Stomach (tissue), 9 donors: Measurements from ENCODE around the gene DEF6. TPM values are rescaled to one million over a fixed set of nuclear protein-coding genes. Genes with fewer than 3 reads are reported as not detected.
A peak's percentile ranks its signal among the peaks of the same experiment; 100 is the strongest.

Source experiments
- DNase-seq, 2 donors: peaks; one replicate each; pipeline versions ENCODE4 v3.0.0 to v3.0.0-alpha.2; 2013 to 2019
- H3K27ac ChIP-seq, 5 donors: fragments of 200-600 bp in 4 of 5; sonication (generic) in 4 of 5; one replicate each; pipeline ENCODE4 v1.5.1; 2013 to 2019; ENCODE audit warnings: mild to moderate bottlenecking in 1 of 5, moderate library complexity in 1 of 5
- H3K27me3 ChIP-seq, 3 donors: fragments of 200-600 bp; sonication (generic); one replicate each; pipeline ENCODE4 v1.5.1; 2017 to 2019; ENCODE audit warnings: mixed run types in 1 of 3
- H3K36me3 ChIP-seq, 4 donors: fragments of 200-600 bp; sonication (generic); 1 replicate in 3 of 4; 2 replicates in 1 of 4; pipeline ENCODE4 v1.5.1; 2016 to 2019
- H3K4me1 ChIP-seq, 4 donors: fragments of 200-600 bp; sonication (generic); one replicate each; pipeline ENCODE4 v1.5.1; 2016 to 2019
- H3K4me3 ChIP-seq, 4 donors: fragments of 200-600 bp; sonication (generic) in 3 of 4; one replicate each; pipeline ENCODE4 v1.5.1; 2016 to 2019; ENCODE audit warnings: mild to moderate bottlenecking in 1 of 4
- H3K9me3 ChIP-seq, 4 donors: fragments of 200-600 bp; sonication (generic); one replicate each; pipeline ENCODE4 v1.5.1; 2016 to 2019
- EP300 ChIP-seq: sonication (generic); formaldehyde crosslinking; IDR thresholded peaks from one replicate; pipeline ENCODE4 v1.6.1; 2017; ENCODE audit warnings: antibody characterized with exemption
- POLR2A ChIP-seq, 4 donors: fragments of 450-650 bp; IDR thresholded peaks; one replicate each; pipeline ENCODE4 v1.6.1; 2016; ENCODE audit warnings: antibody characterized with exemption in 4 of 4, control low read depth in 2 of 4, mild to moderate bottlenecking in 1 of 4, moderate library complexity in 1 of 4
- POLR2AphosphoS5 ChIP-seq, 3 donors: sonication (generic); formaldehyde crosslinking; IDR thresholded peaks; one replicate each; pipeline ENCODE4 v1.6.1; 2016; ENCODE audit warnings: antibody characterized with exemption in 3 of 3
- WGBS, 5 donors: extraction: QIAGEN DNeasy Blood & Tissue Kit in 3 of 5; methylation state at CpG; one replicate each; pipeline versions ENCODE4 v1.1.5 to v1.1.7; 2013 to 2018; 5-methylcytosine and 5-hydroxymethylcytosine counted together
- intact Hi-C: fragments of 100-400 bp; cut with DNase I; formaldehyde crosslinking; loops from one replicate; pipeline ENCODE4 v1.15.1; 2023; ENCODE audit warnings: low total_unique reads
- polyA plus RNA-seq, 3 donors: library from polyadenylated mRNA; stranded (reverse); fragments of 200-250 nt; gene quantifications; one replicate each; pipeline ENCODE4 v1.2.3, GENCODE V29; 2013
- total RNA-seq, 5 donors: library from RNA; depleted of rRNA; stranded (reverse); fragments of >200 nt; gene quantifications; one replicate each; pipeline versions ENCODE4 v1.1.0 to v1.2.3, GENCODE V29; 2014 to 2016
- TF ChIP-seq, protein P1 (sequence below), 7 experiments: fragments of 450-650 bp in 4 of 7; fragments of 200-600 bp in 3 of 7; sonication (generic) in 3 of 7; IDR thresholded peaks; one replicate each; pipeline ENCODE4 v1.5.1; 2016 to 2019; ENCODE audit warnings: antibody characterized with exemption in 7 of 7, control low read depth in 2 of 7, mild to moderate bottlenecking in 1 of 7
- donor health status: healthy with polysubstance abuse.
- donor health status: Bipolar disorder and iron deficiency.
- donor health status: healthy.

DEF6 gene
- total and polyA plus RNA-seq, 8 donors = 4.9 to 35.3 (median 16.5) TPM

DNA sequence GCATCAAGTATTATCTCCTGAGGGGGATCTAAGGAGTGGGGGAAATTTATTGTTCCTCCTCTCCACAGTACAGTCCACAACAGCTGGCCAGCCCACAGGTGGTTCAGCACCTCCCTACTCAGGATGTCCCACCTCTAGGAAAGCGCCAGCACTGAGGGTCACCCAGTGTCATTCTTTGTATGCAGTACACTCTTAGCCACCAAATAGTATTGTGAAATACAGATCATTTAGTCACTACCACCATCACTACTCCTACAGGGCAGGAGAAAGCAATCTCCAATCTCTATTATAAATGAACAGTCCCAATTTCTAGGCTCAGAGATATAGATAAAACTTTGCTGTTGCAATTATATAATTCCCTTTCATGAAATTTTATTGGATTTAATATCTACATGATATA, 44.4 kb upstream of the DEF6 start:
- peaks cover 0 to 43% (median 15%) of the 10 kb centered on the region in 4 donors for H3K4me1 ChIP-seq
- H3K4me3 ChIP-seq = no peak overlapping the region
- no peaks in the 10 kb centered on the region for H3K9me3 ChIP-seq
- 88 to 100% (median 97%) methylated on average over 1 of the region's 1 CpG for WGBS, 5 donors
- no peaks in the 10 kb centered on the region for H3K36me3 ChIP-seq
- H3K27me3 ChIP-seq = no peaks in the 10 kb centered on the region
- intact Hi-C loops = no loop called here
- no peak for TF ChIP-seq EP300
- TF ChIP-seq, protein P1, sequence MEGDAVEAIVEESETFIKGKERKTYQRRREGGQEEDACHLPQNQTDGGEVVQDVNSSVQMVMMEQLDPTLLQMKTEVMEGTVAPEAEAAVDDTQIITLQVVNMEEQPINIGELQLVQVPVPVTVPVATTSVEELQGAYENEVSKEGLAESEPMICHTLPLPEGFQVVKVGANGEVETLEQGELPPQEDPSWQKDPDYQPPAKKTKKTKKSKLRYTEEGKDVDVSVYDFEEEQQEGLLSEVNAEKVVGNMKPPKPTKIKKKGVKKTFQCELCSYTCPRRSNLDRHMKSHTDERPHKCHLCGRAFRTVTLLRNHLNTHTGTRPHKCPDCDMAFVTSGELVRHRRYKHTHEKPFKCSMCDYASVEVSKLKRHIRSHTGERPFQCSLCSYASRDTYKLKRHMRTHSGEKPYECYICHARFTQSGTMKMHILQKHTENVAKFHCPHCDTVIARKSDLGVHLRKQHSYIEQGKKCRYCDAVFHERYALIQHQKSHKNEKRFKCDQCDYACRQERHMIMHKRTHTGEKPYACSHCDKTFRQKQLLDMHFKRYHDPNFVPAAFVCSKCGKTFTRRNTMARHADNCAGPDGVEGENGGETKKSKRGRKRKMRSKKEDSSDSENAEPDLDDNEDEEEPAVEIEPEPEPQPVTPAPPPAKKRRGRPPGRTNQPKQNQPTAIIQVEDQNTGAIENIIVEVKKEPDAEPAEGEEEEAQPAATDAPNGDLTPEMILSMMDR (IDR thresholded peaks at IDR 0.05) = no peak
- TF ChIP-seq POLR2AphosphoS5 (IDR thresholded peaks at IDR 0.05) = no peak
- no peak for TF ChIP-seq POLR2A (IDR thresholded peaks at IDR 0.05)
- no peak overlapping the region for H3K27ac ChIP-seq
- no peak for DNase-seq

- intact Hi-C loops = no loop called here
- no peak for DNase-seq
- Histone ChIP-seq H3K4me1 (peaks cover 7 to 58% (median 36%) of the 10 kb centered on the region in 4 donors), H3K9me3 (no peaks in the 10 kb centered on the region), H3K27me3 (no peaks in the 10 kb centered on the region), H3K4me3 (peak overlapping the region; percentile 68 to 99 (median 80)), H3K27ac (peak overlapping the region in 4 of 5 donors; percentile 97 to 99 (median 98)), H3K36me3 (no peaks in the 10 kb centered on the region)
- TF ChIP-seq EP300 = no peak
- TF ChIP-seq POLR2AphosphoS5 (IDR thresholded peaks at IDR 0.05) = no peak
- no peak for TF ChIP-seq POLR2A (IDR thresholded peaks at IDR 0.05)
- TF ChIP-seq, protein P1 (IDR thresholded peaks at IDR 0.05) = no peak
- WGBS, 5 donors = 46 to 57% (median 54%) methylated on average over 7 of the region's 7 CpGs
Measured at GRCh38 chr6:35258336-35258735, 39.3 kb upstream of the DEF6 start.

DNA sequence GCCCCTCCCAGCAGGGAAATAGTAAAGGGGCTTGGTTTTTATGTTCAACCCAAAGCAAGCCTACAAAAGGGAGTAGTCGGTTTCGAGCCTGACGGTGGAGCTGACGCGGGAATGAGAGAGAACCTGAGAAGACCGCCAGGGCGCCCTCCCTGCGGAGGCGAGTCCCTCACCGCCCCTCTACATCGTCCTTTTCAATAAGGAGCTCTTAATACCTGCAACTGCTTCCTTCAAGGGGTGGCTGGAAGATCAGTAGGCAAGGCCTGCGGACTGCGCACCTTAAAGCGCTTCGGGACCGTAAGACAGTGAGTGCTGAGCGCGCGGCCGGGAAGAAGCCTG, 38.8 kb upstream of the DEF6 start:
- DNase-seq = peak; percentile 28 to 80
- TF ChIP-seq POLR2AphosphoS5 (IDR thresholded peaks at IDR 0.05) (no peak), POLR2A (IDR thresholded peaks at IDR 0.05) (no peak), EP300 (no peak)
- TF ChIP-seq, protein P1 (IDR thresholded peaks at IDR 0.05) = no peak
- H3K27ac ChIP-seq = peak overlapping the region; percentile 95 to 99 (median 98)
- intact Hi-C loops = no loop called here
- H3K27me3 ChIP-seq = no peaks in the 10 kb centered on the region
- no peaks in the 10 kb centered on the region for H3K36me3 ChIP-seq
- H3K9me3 ChIP-seq = no peaks in the 10 kb centered on the region
- H3K4me1 ChIP-seq = peaks cover 12 to 59% (median 39%) of the 10 kb centered on the region in 4 donors
- peak overlapping the region; percentile 68 to 99 (median 80) for H3K4me3 ChIP-seq
- WGBS, 5 donors = 0 to 1% (median 1%) methylated on average over 12 to 20 of the region's 20 CpGs

GRCh38 chr6:35259194-35259947, 38.2 kb upstream of the DEF6 start, which contains the start of gene ZNF76:
TSS of gene ZNF76 (plus strand) at chr6:35259735. CDS start at chr6:35281152, 21,417 bp downstream.
- Histone ChIP-seq H3K27me3 (no peaks in the 10 kb centered on the region), H3K27ac (peak within 1 kb of the TSS; percentile 95 to 99 (median 98)), H3K9me3 (no peaks in the 10 kb centered on the region), H3K4me3 (peak within 1 kb of the TSS; percentile 68 to 99 (median 80)), H3K36me3 (no peaks in the 10 kb centered on the region), H3K4me1 (peaks cover 13 to 64% (median 42%) of the 10 kb centered on the region in 4 donors)
- DNase-seq = peak; percentile 99
- WGBS, 5 donors = 0 to 2% (median 0%) methylated on average over 10 to 82 of the region's 82 CpGs
- TF ChIP-seq POLR2A (IDR thresholded peaks at IDR 0.05) (peak in 1 of 4 donors; percentile 19), EP300 (no peak), POLR2AphosphoS5 (IDR thresholded peaks at IDR 0.05) (peak; percentile 69 to 86 (median 82))
- TF ChIP-seq, protein P1 (IDR thresholded peaks at IDR 0.05) = peak in 1 of 7 experiments; percentile 41
- intact Hi-C loops = no loop called here
